Loucy (cell line): ENCODE results near the gene KAT5.
A peak's percentile ranks its signal among the peaks of the same experiment; 100 is the strongest.
"Not testable (repeated sequence)": the region's sequence is repeated elsewhere in the genome, so short reads cannot be mapped to it uniquely, and the experiment has no call there.

Source experiments
- H2AFZ ChIP-seq: fragments of 200-600 bp; sonication (generic); 2 replicates; pipeline ENCODE4 v1.6.0; 2016; ENCODE audit warnings: antibody characterized with exemption, mild to moderate bottlenecking, low read length, moderate library complexity
- H3F3A ChIP-seq: fragments of 200-600 bp; 2 replicates; pipeline ENCODE4 v1.6.0; 2016; ENCODE audit warnings: antibody characterized with exemption, low read depth, mild to moderate bottlenecking
- H3K27me3 ChIP-seq: fragments of 200-600 bp; sonication (generic); 2 replicates; pipeline ENCODE4 v1.6.1; 2014; ENCODE audit warnings: low read length, mild to moderate bottlenecking; ENCODE audit not compliant: insufficient read depth, poor library complexity, severe bottlenecking
- H3K36me3 ChIP-seq: fragments of 200-600 bp; sonication (generic); 2 replicates; pipeline ENCODE4 v1.6.1; 2016; ENCODE audit warnings: low read length; ENCODE audit not compliant: insufficient read depth
- H3K4me1 ChIP-seq: fragments of 200-600 bp; sonication (generic); 2 replicates; pipeline ENCODE4 v1.5.1; 2014; ENCODE audit warnings: low read length, mild to moderate bottlenecking; ENCODE audit not compliant: insufficient read depth, poor library complexity, severe bottlenecking
- H3K4me2 ChIP-seq: fragments of 200-600 bp; sonication (generic); 2 replicates; pipeline ENCODE4 v1.6.0; 2014; ENCODE audit warnings: antibody characterized with exemption, low read length, low read depth, mild to moderate bottlenecking; ENCODE audit not compliant: poor library complexity, severe bottlenecking
- H3K4me3 ChIP-seq: fragments of 200-600 bp; sonication (generic); 2 replicates; pipeline ENCODE4 v1.5.1; 2014; ENCODE audit warnings: low read length, mild to moderate bottlenecking, mixed read lengths; ENCODE audit not compliant: poor library complexity, severe bottlenecking
- H3K79me2 ChIP-seq: fragments of 200-600 bp; sonication (generic); 2 replicates; pipeline ENCODE4 v1.6.1; 2014; ENCODE audit warnings: low read length; ENCODE audit not compliant: insufficient read depth
- H3K9ac ChIP-seq: fragments of 200-600 bp; sonication (generic); 2 replicates; pipeline ENCODE4 v1.6.0; 2014; ENCODE audit warnings: mild to moderate bottlenecking, low read depth, low read length, moderate library complexity; ENCODE audit not compliant: poor library complexity, severe bottlenecking
- H3K9me2 ChIP-seq: fragments of 200-600 bp; sonication (generic); replicated peaks from 2 replicates; pipeline ENCODE4 v1.6.1; 2016; ENCODE audit warnings: low read depth, low read length, mixed read lengths
- H3K9me3 ChIP-seq: fragments of 200-600 bp; sonication (generic); 2 replicates; pipeline ENCODE4 v1.6.1; 2014; ENCODE audit warnings: mild to moderate bottlenecking, antibody characterized with exemption, low read length, low read depth; ENCODE audit not compliant: insufficient read depth
- H4K20me1 ChIP-seq: fragments of 200-600 bp; sonication (generic); 2 replicates; pipeline ENCODE4 v1.6.0; 2014; ENCODE audit warnings: antibody characterized with exemption, low read length, mild to moderate bottlenecking; ENCODE audit not compliant: insufficient read depth, poor library complexity, severe bottlenecking
- EZH2phosphoT487 ChIP-seq: fragments of 200-600 bp; IDR thresholded peaks from 2 replicates; pipeline ENCODE4 v1.6.1; 2018; ENCODE audit warnings: antibody characterized with exemption, mild to moderate bottlenecking, moderate library complexity, borderline replicate concordance
- TF ChIP-seq, protein P1 (sequence below): fragments of 200-600 bp; sonication (generic); conservative IDR thresholded peaks from 2 replicates; pipeline ENCODE4 v1.5.1; 2014; ENCODE audit warnings: mild to moderate bottlenecking, antibody characterized with exemption, low read length

KAT5 gene

GRCh38 chr11:65706303-65706763 is 5.7 kb upstream of the KAT5 start:
- H3K9ac ChIP-seq, H3K9me2 ChIP-seq, H3F3A ChIP-seq, H3K9me3 ChIP-seq, H3K4me2 ChIP-seq, H3K27me3 ChIP-seq, H3K36me3 ChIP-seq, H3K4me1 ChIP-seq, H4K20me1 ChIP-seq, H3K79me2 ChIP-seq: not testable (repeated sequence)
- Histone ChIP-seq H2AFZ (peak overlapping the region; percentile 57; the same call in 1 of the 2 replicates), H3K4me3 (peak overlapping the region; percentile 25)
- TF ChIP-seq, protein P1, sequence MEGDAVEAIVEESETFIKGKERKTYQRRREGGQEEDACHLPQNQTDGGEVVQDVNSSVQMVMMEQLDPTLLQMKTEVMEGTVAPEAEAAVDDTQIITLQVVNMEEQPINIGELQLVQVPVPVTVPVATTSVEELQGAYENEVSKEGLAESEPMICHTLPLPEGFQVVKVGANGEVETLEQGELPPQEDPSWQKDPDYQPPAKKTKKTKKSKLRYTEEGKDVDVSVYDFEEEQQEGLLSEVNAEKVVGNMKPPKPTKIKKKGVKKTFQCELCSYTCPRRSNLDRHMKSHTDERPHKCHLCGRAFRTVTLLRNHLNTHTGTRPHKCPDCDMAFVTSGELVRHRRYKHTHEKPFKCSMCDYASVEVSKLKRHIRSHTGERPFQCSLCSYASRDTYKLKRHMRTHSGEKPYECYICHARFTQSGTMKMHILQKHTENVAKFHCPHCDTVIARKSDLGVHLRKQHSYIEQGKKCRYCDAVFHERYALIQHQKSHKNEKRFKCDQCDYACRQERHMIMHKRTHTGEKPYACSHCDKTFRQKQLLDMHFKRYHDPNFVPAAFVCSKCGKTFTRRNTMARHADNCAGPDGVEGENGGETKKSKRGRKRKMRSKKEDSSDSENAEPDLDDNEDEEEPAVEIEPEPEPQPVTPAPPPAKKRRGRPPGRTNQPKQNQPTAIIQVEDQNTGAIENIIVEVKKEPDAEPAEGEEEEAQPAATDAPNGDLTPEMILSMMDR, result peak; percentile 44

GRCh38 chr11:65707002-65707401 is 5.0 kb upstream of the KAT5 start:
- not testable (repeated sequence) for H3K9ac ChIP-seq, H3K9me2 ChIP-seq, H3K36me3 ChIP-seq, H4K20me1 ChIP-seq, H3K27me3 ChIP-seq, H3K4me2 ChIP-seq, H3K4me1 ChIP-seq, H3K9me3 ChIP-seq, H3K79me2 ChIP-seq, H3F3A ChIP-seq, H3K4me3 ChIP-seq
- 0 out of 2 replicates have a peak overlapping the region, but pooled peaks have one; percentile 57 for H2AFZ ChIP-seq

- no peaks in the 10 kb centered on the region for H3K9me2 ChIP-seq
- no peaks in the 10 kb centered on the region for H3K27me3 ChIP-seq
- H4K20me1 ChIP-seq, result peaks cover 5% of the 10 kb centered on the region
- no peak overlapping the region for H3K4me2 ChIP-seq
- no peaks in the 10 kb centered on the region for H3K9me3 ChIP-seq
- no peak for TF ChIP-seq EZH2phosphoT487
- TF ChIP-seq, protein P1, result no peak
- no peak overlapping the region for H3K9ac ChIP-seq
- peaks cover 18% of the 10 kb centered on the region for H3K4me1 ChIP-seq
- H3K79me2 ChIP-seq, result peaks cover 10% of the 10 kb centered on the region
- H3F3A ChIP-seq, result no peaks in the 10 kb centered on the region
- H3K36me3 ChIP-seq, result no peaks in the 10 kb centered on the region
- H2AFZ ChIP-seq, result no peak overlapping the region
- H3K4me3 ChIP-seq, result no peak overlapping the region
Measured at GRCh38 chr11:65708451-65708850, 3.6 kb upstream of the KAT5 start.

- TF ChIP-seq, protein P1, result no peak
- no peak for TF ChIP-seq EZH2phosphoT487
- Histone ChIP-seq H3K9me2 (no peaks in the 10 kb centered on the region), H3K79me2 (peaks cover 22% of the 10 kb centered on the region), H3K4me3 (no peak overlapping the region), H3F3A (no peaks in the 10 kb centered on the region), H3K4me2 (no peak overlapping the region), H3K4me1 (peaks cover 18% of the 10 kb centered on the region), H3K27me3 (no peaks in the 10 kb centered on the region), H3K9me3 (no peaks in the 10 kb centered on the region), H2AFZ (no peak overlapping the region), H4K20me1 (peaks cover 5% of the 10 kb centered on the region), H3K9ac (no peak overlapping the region), H3K36me3 (peaks cover 6% of the 10 kb centered on the region; the same call in 1 of the 2 replicates)
Measured at GRCh38 chr11:65709661-65710060, 2.4 kb upstream of the KAT5 start.
